Stimulated activated CD4-positive, alpha-beta T cell treated with anti-CD3 and anti-CD28 coated beads, Interleukin-1b, Interleukin-23, amount 100 ng/mL, for 1 hour (primary cell): ENCODE results near the gene SPG21.

Experiments used
- DNase-seq, 2 donors: peaks; one replicate each; pipeline ENCODE4 v3.0.0-alpha.2; 2020; ENCODE audit warnings: low read depth in 2 of 2

SPG21 gene

DNA sequence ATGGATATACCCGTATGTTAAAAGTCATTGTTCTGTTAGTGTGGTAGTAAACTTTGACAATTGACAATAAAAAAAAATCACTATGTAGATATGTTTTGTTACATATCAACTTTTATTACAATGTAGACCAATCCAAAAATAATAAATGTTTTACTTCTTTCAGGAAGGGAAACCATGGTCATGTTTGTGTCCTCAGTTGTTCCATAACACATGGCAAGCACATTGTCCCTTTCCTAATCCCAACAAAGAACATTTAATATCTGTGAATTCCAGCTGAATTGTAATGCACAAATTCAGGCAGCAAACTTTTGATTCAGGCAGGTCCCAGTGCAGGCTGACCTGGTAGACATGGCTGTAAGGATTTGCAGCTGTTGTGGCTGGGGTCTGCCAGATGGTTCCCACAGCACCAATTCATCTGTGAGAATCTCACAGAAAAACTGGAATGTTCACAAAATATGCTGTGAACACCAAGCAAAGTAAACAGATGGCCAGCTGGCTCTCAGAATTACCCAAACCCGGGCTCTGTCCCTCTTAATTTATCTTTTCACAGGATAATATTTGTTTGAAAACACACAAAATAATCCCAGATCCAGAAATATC lies 1.9 kb upstream of the SPG21 start:
- DNase-seq, result no peak

- DNase-seq, result no peak
These were observed 405 bp upstream of the SPG21 start for GRCh38 chr15:64990168-64990470.

- DNase-seq, result no peak
These were observed 2.6 kb downstream of the SPG21 start for GRCh38 chr15:64987136-64987535.

DNA sequence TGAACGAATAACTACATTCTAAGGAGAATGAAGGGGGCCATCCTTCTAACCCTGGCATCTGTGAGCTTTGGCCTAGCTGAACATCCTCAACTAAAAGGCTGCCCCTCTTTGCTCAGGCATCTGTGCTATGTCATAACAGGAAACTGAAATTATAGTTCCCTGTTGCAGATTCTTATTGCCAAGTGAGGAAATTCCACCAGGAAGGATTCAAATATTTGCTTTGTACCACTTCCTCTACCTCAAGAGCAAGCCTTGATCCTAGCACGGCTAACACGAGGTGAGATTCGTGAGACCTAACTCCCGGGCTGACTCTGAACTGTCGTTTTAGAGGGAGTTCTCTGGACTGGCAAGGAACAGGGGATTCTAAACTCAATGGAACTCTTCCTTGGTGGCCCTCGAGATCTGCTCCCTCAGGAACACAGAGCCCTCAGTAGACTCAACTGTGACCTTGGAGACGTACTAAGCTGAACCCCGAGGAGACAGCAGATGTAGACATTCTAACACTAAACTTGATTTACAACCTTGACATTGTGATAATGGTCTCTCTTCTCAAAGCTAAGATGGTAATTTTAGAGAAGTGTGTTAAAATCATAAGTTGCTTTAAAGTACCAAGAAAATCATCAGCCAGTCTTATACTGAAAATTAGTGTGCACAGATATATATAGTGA lies 4.2 kb downstream of the SPG21 start:
- no peak for DNase-seq

- DNase-seq, result no peak
These were observed 7.2 kb downstream of the SPG21 start for GRCh38 chr15:64982472-64982871.

GRCh38 chr15:64981812-64982431 lies 7.8 kb downstream of the SPG21 start:
- DNase-seq, result no peak

- DNase-seq, result no peak
These were observed 10.4 kb downstream of the SPG21 start for GRCh38 chr15:64979252-64979710.

DNA sequence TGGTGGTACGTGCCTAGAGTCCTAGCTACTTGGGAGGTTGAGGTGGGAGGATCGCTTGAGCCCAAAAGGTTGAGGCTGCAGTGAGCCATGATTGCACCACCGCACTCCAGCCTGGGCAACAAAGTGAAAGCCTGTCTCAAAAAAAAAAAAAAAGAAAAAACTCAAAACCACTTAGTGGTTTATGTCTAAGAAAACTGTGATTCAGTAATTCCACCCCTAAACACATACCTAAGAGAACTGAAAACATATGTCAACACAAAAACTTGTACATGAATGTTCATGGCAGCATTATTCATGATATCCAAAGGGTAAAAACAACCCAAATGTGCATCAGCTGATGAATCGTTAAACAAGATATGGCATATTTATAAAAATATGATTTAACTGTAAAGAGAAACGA lies 14.3 kb downstream of the SPG21 start:
- no peak for DNase-seq

- no peak for DNase-seq
These were observed 19.0 kb downstream of the SPG21 start for GRCh38 chr15:64970698-64971097.

GRCh38 chr15:64969401-64969800 lies 20.3 kb downstream of the SPG21 start:
- no peak for DNase-seq

DNA sequence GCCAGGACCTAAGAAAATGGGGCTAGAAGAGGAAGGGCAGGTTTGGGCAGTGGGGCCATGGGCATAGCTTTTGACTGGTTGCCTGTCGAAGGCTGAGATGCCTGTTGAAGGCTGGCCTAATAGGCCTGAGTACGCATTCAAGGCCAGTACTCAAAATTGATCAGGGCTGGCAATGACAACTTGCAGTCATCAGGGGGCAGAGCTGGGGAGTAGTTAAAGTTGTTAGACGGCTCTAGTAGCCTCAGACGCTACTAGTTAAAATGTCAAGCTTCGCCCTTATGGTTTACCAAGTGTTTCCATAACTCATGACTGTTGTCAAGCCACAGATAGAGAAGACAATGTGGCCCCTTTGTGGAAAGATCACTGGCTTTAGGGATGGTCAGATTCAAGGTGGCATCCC lies 28.7 kb downstream of the SPG21 start:
- DNase-seq, result no peak

- no peak for DNase-seq
These were observed 29.6 kb downstream of the SPG21 start for GRCh38 chr15:64960153-64960552.

DNA sequence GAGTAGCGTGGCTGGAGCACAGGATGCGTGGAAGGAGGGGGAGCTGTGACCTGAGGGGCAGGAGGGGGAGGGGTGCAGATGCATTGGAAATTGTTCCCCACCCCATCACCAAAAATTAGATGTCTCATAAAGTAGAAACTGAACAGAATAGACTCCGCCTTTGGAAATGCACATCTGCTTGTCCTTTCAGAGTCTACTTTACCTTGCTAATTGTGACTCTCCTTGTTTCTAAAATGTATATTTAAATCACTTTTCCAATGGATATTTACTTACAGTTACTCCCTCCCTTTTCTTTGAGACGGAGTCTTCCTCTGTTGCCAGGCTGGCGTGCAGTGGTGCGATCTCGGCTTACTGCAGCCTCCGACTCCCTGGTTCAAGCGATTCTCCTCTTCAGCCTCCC lies 30.6 kb downstream of the SPG21 start:
- no peak for DNase-seq

- DNase-seq, result no peak
These were observed 35.3 kb downstream of the SPG21 start for GRCh38 chr15:64954395-64954794.

- DNase-seq, result no peak
These were observed 37.8 kb downstream of the SPG21 start for GRCh38 chr15:64951777-64952418.

- DNase-seq, result no peak
These were observed 38.8 kb downstream of the SPG21 start for GRCh38 chr15:64950888-64951287.

DNA sequence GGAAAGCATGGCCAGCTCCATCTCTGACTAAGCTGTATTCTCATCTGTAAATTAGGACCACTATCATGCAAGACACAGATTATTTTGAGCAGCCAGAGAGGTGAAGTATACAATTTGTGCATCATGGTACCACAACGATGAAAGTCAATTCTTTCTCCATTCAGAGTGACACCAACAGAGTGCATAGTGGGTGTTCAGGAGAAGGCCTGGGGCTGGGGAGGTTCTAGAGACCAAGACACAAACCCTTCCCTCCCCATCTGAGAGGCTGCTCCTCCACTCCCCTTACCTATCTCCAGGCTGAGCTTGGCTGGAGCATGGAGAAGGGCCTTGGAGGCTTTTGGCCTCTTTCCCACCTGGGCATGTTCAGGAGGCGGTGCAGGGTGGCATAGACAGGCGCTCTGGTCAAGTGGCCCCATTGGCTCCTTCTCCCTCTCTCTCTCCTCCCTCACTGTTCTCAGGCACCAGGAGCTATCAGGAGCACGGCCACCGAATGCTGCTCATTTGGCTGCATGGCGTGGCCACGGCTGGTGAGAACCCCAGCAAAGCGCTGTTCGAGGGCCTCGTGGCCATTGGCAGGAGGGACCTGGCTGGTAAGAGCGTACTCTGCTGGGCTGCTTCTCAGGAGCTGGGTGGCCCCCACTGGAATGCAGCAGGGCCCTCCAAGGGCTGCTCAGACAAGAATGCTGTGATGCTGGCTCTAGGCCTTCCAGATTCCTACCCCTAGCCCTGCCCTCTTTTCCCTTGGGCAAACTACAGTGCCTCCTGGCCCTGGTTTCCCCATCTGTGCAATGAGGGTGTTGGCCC lies 40.1 kb downstream of the SPG21 start:
- no peak for DNase-seq

DNA sequence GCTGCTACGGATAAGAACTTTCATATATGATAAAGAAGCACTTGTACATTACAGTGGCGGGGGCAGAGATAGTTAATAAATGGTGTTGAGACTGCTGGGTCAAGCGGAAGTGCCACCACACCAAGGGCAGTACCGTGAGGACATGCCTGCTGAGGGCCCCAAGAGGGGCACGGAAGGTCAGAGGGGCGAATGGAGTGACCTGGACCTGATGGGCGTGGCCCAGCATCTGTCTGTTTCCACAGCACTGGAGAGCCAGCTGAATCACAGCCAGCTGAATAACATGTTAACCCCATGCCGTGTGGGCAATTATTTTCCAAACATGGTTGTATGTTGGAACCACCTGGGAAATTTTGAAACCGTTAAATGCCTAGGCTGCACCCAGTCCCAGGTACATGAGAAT lies 40.8 kb downstream of the SPG21 start:
- DNase-seq, result no peak

GRCh38 chr15:64947211-64947610 lies 42.5 kb downstream of the SPG21 start:
- no peak for DNase-seq

- DNase-seq, result no peak
These were observed 44.8 kb downstream of the SPG21 start for GRCh38 chr15:64944961-64945360.

DNA sequence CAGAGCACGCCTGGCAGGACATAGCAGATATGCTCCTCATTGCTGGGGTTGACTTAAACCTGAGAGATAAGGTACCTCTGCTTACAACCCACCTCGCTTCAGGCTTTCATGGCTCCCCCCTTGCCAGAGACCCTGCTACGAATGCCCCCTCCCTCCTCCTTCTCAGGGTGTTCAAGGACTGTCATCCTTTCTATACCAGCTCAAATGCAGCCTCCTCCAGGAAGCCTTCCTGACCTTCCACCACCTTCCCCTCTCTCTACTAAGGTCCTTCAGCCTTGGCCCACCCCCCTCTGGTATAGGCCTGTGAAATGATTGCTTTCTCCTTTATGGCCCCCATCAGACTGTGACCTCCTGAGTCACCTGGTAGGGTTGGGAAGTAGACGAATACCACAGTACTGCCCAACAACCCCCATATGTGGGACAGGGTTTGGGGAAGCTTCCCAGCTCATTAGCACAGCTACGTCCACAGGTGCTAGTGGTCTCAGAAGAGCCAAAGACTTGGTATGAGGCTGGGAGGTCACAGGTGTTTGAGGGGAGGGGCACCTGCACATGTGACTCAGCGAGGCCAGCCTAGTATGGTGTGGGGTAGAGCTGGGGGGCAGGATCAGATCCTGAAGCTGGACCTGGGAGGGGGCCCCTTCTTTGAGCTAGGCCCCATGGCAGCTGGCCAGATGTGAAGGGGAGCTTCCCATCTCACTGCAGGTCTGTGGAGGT lies 46.0 kb downstream of the SPG21 start:
- DNase-seq, result no peak

GRCh38 chr15:64942356-64942755 lies 47.4 kb downstream of the SPG21 start:
- no peak for DNase-seq
